CD4-positive, alpha-beta T cell (primary cell): Measurements from ENCODE around the gene CST11. TPM values are rescaled to one million over a fixed set of nuclear protein-coding genes. Genes with fewer than 3 reads are reported as not detected.

Experiments
- ATAC-seq: fragments of 200-7000 bp; cut with Tn5 transposase; one replicate; pipeline ENCODE4 v1.10.0; 2022; ENCODE audit warnings: mild to moderate bottlenecking; ENCODE audit not compliant: poor library complexity
- CTCF ChIA-PET: fragments of 350-600 bp; sonication (Branson Sonifier 250); formaldehyde crosslinking; loops from one replicate; lab custom pipeline; 2021; ENCODE audit warnings: antibody characterized with exemption, inconsistent platforms; lab: Charles Lee
- POLR2A ChIA-PET: fragments of 350-600 bp; sonication (Branson Sonifier 250); formaldehyde crosslinking; loops from one replicate; lab custom pipeline; 2021; ENCODE audit warnings: antibody characterized with exemption, inconsistent platforms; lab: Charles Lee
- DNase-seq, 14 experiments: peaks; one replicate each; pipeline ENCODE4 v3.0.0-alpha.2; 2013 to 2020; ENCODE audit warnings: mixed read lengths in 2 of 14
- H3K27ac ChIP-seq, 2 donors: one replicate each; pipeline versions ENCODE4 v1.5.1 to v1.7.0; 2013; ENCODE audit warnings: low read length in 2 of 2, low read depth in 1 of 2, mild to moderate bottlenecking in 1 of 2
- H3K27me3 ChIP-seq, 2 experiments: 1 replicate in 1 of 2; 2 replicates in 1 of 2; pipeline versions ENCODE4 v1.6.1 to v1.7.0; 2013; ENCODE audit warnings: low read length in 2 of 2, control low read depth in 1 of 2, mild to moderate bottlenecking in 1 of 2, moderate library complexity in 1 of 2; ENCODE audit not compliant: insufficient read depth in 2 of 2, control insufficient read depth in 1 of 2
- H3K36me3 ChIP-seq: one replicate; pipeline ENCODE4 v1.6.1; 2013; ENCODE audit warnings: low read length, control low read depth; ENCODE audit not compliant: insufficient read depth
- H3K4me1 ChIP-seq: one replicate; pipeline ENCODE4 v1.6.1; 2013; ENCODE audit warnings: low read length, control low read depth; ENCODE audit not compliant: insufficient read depth
- H3K4me3 ChIP-seq: one replicate; pipeline ENCODE4 v1.5.1; 2013; ENCODE audit warnings: mild to moderate bottlenecking, low read length, moderate library complexity
- H3K9me3 ChIP-seq, 2 experiments: 1 replicate in 1 of 2; 2 replicates in 1 of 2; pipeline versions ENCODE4 v1.6.1 to v1.7.0; 2013; ENCODE audit warnings: low read length in 2 of 2, mild to moderate bottlenecking in 2 of 2, control low read depth in 1 of 2, moderate library complexity in 1 of 2; ENCODE audit not compliant: control insufficient read depth in 1 of 2, insufficient read depth in 1 of 2
- H3K27ac Mint-ChIP-seq: one replicate; pipeline ENCODE4 v1.8.0; 2020; ENCODE audit warnings: mixed read lengths
- H3K27me3 Mint-ChIP-seq: one replicate; pipeline ENCODE4 v1.8.0; 2021; ENCODE audit warnings: mixed read lengths
- H3K36me3 Mint-ChIP-seq: one replicate; pipeline ENCODE4 v1.8.0; 2021; ENCODE audit warnings: low read depth, mixed read lengths
- H3K4me1 Mint-ChIP-seq: one replicate; pipeline ENCODE4 v1.8.0; 2021; ENCODE audit warnings: low read depth, mixed read lengths
- H3K4me3 Mint-ChIP-seq: one replicate; pipeline ENCODE4 v1.8.0; 2020; ENCODE audit warnings: mild to moderate bottlenecking, mixed read lengths
- H3K9me3 Mint-ChIP-seq: one replicate; pipeline ENCODE4 v1.8.0; 2020; ENCODE audit warnings: mixed read lengths
- intact Hi-C, 2 experiments: fragments of 100-400 bp; cut with DNase I in 1 of 2; cut with micrococcal nuclease in 1 of 2; formaldehyde crosslinking; loops; one replicate each; pipeline versions ENCODE4 v1.15.1 to v1.9.0; 2023 to 2025; cut with DNase I, micrococcal nuclease
- total RNA-seq, 174 experiments: library from RNA in 2 of 174; stranded (reverse) in 2 of 174; gene quantifications; one replicate each; pipeline ENCODE4 v1.2.3 and lab custom pipeline; 2021 to 2026
- TF ChIP-seq, protein P1 (sequence below): fragments of 200-600 bp; IDR thresholded peaks from one replicate; pipeline ENCODE4 v1.8.0; 2022; ENCODE audit warnings: antibody characterized with exemption, mild to moderate bottlenecking

Gene CST11
- total RNA-seq, 2 experiments from 2014 or later, result not detected

DNA sequence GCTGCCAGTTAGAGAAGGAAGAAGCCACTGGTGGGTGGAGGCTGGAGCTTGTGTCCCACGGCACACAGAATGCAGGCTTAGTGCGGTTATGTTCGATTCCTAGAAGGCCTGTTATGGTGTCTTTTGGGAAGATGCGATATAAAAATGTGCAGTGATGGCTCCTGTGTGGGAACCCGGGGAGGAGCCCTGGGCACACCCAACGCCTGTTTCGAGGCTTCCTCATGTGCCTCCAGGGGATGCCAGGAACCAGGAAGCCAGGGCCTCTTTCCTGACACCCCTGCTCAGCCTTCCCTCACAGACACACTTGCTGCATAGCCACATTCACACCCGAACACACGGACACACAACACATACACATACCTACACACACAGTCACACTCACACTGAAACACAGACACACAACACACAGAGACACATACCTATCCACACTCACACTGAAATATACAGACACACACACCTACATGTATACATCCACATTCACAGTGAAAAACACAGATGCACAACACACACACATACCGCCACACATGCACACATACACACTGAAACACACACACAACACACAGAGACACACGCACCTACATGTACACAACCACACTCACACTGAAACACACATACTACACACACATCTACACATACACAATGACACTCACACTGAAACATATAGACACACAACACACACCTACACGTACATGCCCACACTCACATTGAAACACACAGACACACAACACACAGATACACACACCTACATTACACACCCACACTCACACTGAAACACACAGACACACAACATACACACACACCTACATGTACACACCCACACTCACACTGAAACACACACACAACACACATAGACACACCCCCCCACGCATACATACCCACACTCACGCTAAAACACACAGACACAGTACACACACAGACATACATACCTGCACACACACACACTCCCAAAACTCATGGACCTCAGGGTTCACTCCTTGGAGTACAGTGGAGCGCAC is 1.2 kb upstream of the CST11 start:
- intact Hi-C loops, result no loop called here
- Mint-ChIP-seq H3K27ac (no peak overlapping the region), H3K36me3 (no peaks in the 10 kb centered on the region), H3K4me3 (no peak overlapping the region), H3K27me3 (no peaks in the 10 kb centered on the region), H3K9me3 (no peaks in the 10 kb centered on the region), H3K4me1 (peaks cover 14% of the 10 kb centered on the region)
- TF ChIP-seq, protein P1, sequence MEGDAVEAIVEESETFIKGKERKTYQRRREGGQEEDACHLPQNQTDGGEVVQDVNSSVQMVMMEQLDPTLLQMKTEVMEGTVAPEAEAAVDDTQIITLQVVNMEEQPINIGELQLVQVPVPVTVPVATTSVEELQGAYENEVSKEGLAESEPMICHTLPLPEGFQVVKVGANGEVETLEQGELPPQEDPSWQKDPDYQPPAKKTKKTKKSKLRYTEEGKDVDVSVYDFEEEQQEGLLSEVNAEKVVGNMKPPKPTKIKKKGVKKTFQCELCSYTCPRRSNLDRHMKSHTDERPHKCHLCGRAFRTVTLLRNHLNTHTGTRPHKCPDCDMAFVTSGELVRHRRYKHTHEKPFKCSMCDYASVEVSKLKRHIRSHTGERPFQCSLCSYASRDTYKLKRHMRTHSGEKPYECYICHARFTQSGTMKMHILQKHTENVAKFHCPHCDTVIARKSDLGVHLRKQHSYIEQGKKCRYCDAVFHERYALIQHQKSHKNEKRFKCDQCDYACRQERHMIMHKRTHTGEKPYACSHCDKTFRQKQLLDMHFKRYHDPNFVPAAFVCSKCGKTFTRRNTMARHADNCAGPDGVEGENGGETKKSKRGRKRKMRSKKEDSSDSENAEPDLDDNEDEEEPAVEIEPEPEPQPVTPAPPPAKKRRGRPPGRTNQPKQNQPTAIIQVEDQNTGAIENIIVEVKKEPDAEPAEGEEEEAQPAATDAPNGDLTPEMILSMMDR, result no peak
- no peaks in the 10 kb centered on the region for H3K27me3 ChIP-seq
- H3K36me3 ChIP-seq, result no peaks in the 10 kb centered on the region
- POLR2A ChIA-PET, result no interaction called here
- no peak overlapping the region for H3K27ac ChIP-seq
- no peak overlapping the region for H3K4me3 ChIP-seq
- peaks cover 0 to 3% of the 10 kb centered on the region in 2 experiments for H3K9me3 ChIP-seq
- CTCF ChIA-PET, result no interaction called here
- H3K4me1 ChIP-seq, result peaks cover 13% of the 10 kb centered on the region
- ATAC-seq (no peak), DNase-seq (no peak)

DNA sequence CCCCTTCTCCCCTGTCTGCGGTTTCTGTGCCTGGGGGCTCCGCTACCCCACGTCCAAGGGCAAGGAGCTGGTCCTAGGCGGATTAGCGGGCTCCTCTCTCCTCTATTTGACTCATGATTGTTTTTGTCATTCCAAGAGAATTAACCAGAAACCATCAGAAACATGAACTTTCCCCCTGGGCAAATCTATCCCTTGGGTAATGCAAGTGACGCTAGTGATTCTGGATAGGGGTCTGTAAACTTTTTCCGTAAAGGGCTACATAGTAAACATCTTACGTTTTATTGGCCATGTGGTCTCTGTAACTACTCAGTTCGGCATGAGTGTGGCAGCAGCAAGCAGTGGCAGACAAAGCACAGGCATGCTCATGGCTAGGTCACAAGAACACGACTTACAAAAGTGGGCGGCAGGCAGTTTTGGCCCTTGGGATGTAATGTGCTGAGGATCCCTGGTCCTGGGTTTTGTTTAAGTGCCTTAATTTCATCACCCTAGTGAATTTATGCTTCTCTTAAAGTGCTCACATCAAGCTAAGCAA is 654 bp downstream of the CST11 start:
- TF ChIP-seq, protein P1, result no peak
- CTCF ChIA-PET, result no interaction called here
- H3K4me1 Mint-ChIP-seq, result peaks cover 14% of the 10 kb centered on the region

DNA sequence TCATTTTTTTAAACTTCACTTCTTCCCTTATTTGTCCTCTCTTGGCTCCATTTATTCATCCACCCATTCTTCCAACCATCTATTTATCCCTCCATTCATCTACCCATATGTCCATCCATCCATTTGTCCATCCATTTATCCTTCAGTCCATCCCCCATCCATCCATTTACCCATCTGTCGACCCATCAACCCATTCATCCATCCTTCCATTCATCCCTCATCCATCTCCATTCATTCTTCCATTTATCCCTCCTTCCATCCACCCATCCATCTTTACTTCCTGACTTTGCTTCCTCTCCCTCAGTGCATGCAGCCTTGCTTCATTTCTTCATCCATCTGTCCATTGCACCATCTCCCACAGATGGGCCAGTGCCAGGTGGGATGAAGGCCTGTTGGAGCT is 1.8 kb downstream of the CST11 start:
- CTCF ChIA-PET, result no interaction called here
- Mint-ChIP-seq H3K27ac (no peak overlapping the region), H3K36me3 (no peaks in the 10 kb centered on the region), H3K4me3 (no peak overlapping the region), H3K9me3 (no peaks in the 10 kb centered on the region), H3K4me1 (peaks cover 3% of the 10 kb centered on the region), H3K27me3 (no peaks in the 10 kb centered on the region)
- H3K9me3 ChIP-seq, result peaks cover 0 to 3% of the 10 kb centered on the region in 2 experiments
- TF ChIP-seq, protein P1, result no peak
- no peaks in the 10 kb centered on the region for H3K36me3 ChIP-seq
- no peak overlapping the region for H3K4me3 ChIP-seq
- H3K27ac ChIP-seq, result no peak overlapping the region
- no peak for DNase-seq
- no peaks in the 10 kb centered on the region for H3K27me3 ChIP-seq
- no peak for ATAC-seq
- POLR2A ChIA-PET, result no interaction called here
- intact Hi-C loops, result no loop called here
- no peaks in the 10 kb centered on the region for H3K4me1 ChIP-seq

More for the DNA sequence above, 654 bp downstream of the CST11 start:
- intact Hi-C loops, result no loop called here
- Mint-ChIP-seq H3K4me3 (no peak overlapping the region), H3K27me3 (no peaks in the 10 kb centered on the region), H3K9me3 (no peaks in the 10 kb centered on the region), H3K27ac (no peak overlapping the region), H3K36me3 (no peaks in the 10 kb centered on the region)
- Histone ChIP-seq H3K9me3 (peaks cover 0 to 3% of the 10 kb centered on the region in 2 experiments), H3K4me1 (peaks cover 11% of the 10 kb centered on the region), H3K27me3 (no peaks in the 10 kb centered on the region), H3K36me3 (no peaks in the 10 kb centered on the region), H3K27ac (no peak overlapping the region), H3K4me3 (no peak overlapping the region)
- no peak for ATAC-seq
- POLR2A ChIA-PET, result no interaction called here
- no peak for DNase-seq
